Gastrocnemius medialis (tissue), 4 donors: ENCODE data around the gene FBXO46. TPM values are rescaled to one million over a fixed set of nuclear protein-coding genes. Genes with fewer than 3 reads are reported as not detected.

Source experiments
- ATAC-seq, 2 donors: fragments of 150-250 bp; one replicate each; pipeline ENCODE4 v1.9.1; 2016
- DNase-seq, 2 donors: peaks; one replicate each; pipeline ENCODE4 v3.0.0-alpha.2; 2019
- H3K27ac ChIP-seq, 4 donors: fragments of 200-600 bp; sonication (generic); 1 replicate in 1 of 4; 2 replicates in 3 of 4; pipeline ENCODE4 v1.5.1; 2016 to 2018; ENCODE audit warnings: mild to moderate bottlenecking in 2 of 4, moderate library complexity in 1 of 4
- H3K27me3 ChIP-seq, 3 donors: fragments of 200-600 bp; sonication (generic) in 2 of 3; 1 replicate in 1 of 3; 2 replicates in 2 of 3; pipeline versions ENCODE4 v1.5.1 to v1.6.0; 2016 to 2019; ENCODE audit warnings: mild to moderate bottlenecking in 1 of 3, moderate library complexity in 1 of 3
- H3K36me3 ChIP-seq, 2 donors: fragments of 200-600 bp; sonication (generic) in 1 of 2; one replicate each; pipeline ENCODE4 v1.5.1; 2017 to 2018
- H3K4me1 ChIP-seq, 2 donors: fragments of 200-600 bp; sonication (generic) in 1 of 2; one replicate each; pipeline ENCODE4 v1.5.1; 2016 to 2017; ENCODE audit warnings: mild to moderate bottlenecking in 2 of 2
- H3K4me3 ChIP-seq, 4 donors: fragments of 200-600 bp; sonication (generic) in 3 of 4; 1 replicate in 1 of 4; 2 replicates in 3 of 4; pipeline ENCODE4 v1.5.1; 2016 to 2019; ENCODE audit warnings: mild to moderate bottlenecking in 2 of 4
- H3K9me3 ChIP-seq, 3 donors: fragments of 200-600 bp; sonication (generic) in 2 of 3; 1 replicate in 1 of 3; 2 replicates in 2 of 3; pipeline ENCODE4 v1.5.1; 2016 to 2019
- CTCF ChIP-seq, 5 experiments: fragments of 450-650 bp in 3 of 5; fragments of 200-600 bp in 2 of 5; sonication (generic) in 2 of 5; IDR thresholded peaks in 4 of 5; conservative IDR thresholded peaks in 1 of 5; 1 replicate in 4 of 5; 2 replicates in 1 of 5; pipeline ENCODE4 v1.5.1; 2016 to 2019; ENCODE audit warnings: antibody characterized with exemption in 5 of 5, mild to moderate bottlenecking in 3 of 5, moderate library complexity in 3 of 5
- POLR2A ChIP-seq, 2 donors: fragments of 450-650 bp; IDR thresholded peaks; one replicate each; pipeline ENCODE4 v1.6.1; 2017; ENCODE audit warnings: antibody characterized with exemption in 2 of 2, mild to moderate bottlenecking in 2 of 2, moderate library complexity in 2 of 2
- in situ Hi-C, 4 donors: fragments of 200-750 bp; cut with MboI; loops; one replicate each; pipeline versions ENCODE4 v1.15.0 to v1.8.0; 2017; ENCODE audit warnings: low sequenced_read_pairs in 4 of 4
- intact Hi-C: fragments of 100-400 bp; cut with DNase I; formaldehyde crosslinking; loops from one replicate; pipeline ENCODE4 v1.15.1; 2023; ENCODE audit warnings: low total_unique reads
- total RNA-seq, 4 donors: library from RNA; depleted of rRNA; stranded (reverse); fragments of >200 nt; gene quantifications; one replicate each; pipeline versions ENCODE4 v1.1.0 to v1.2.3, GENCODE V29; 2016

FBXO46 gene
- total RNA-seq, 4 donors from 2014 or later, result 6.6 to 14.3 (median 8.7) TPM

GRCh38 chr19:45767410-45767880, 36.7 kb upstream of the FBXO46 start:
- ATAC-seq, result peak; percentile 9 to 41
- peak; percentile 69 to 83 for TF ChIP-seq POLR2A (IDR thresholded peaks at IDR 0.05)
- no peak for TF ChIP-seq CTCF (IDR thresholded peaks at IDR 0.05 in 4 of 5, conservative IDR thresholded peaks at IDR 0.05 in 1 of 5)
- Histone ChIP-seq H3K4me3 (peak overlapping the region; percentile 74 to 90 (median 82)), H3K4me1 (peaks cover 28 to 50% of the 10 kb centered on the region in 2 donors), H3K36me3 (no peaks in the 10 kb centered on the region), H3K27ac (peak overlapping the region; percentile 95 to 99 (median 97)), H3K9me3 (no peaks in the 10 kb centered on the region), H3K27me3 (no peaks in the 10 kb centered on the region)
- DNase-seq, result peak; percentile 84
- in situ Hi-C loops, result no loop called here
- intact Hi-C loops, result loop anchor here (5.0 kb wide), 3 partner anchors 35 to 1020 kb away; partner anchors contain the start of genes BCL3, FBXO46, IRF2BP1 and MEIOSIN

GRCh38 chr19:45766869-45767346, 36.2 kb upstream of the FBXO46 start:
- no peak for DNase-seq
- ATAC-seq, result no peak
- Histone ChIP-seq H3K9me3 (no peaks in the 10 kb centered on the region), H3K4me3 (peak overlapping the region; percentile 74 to 90 (median 82)), H3K36me3 (no peaks in the 10 kb centered on the region), H3K4me1 (peaks cover 28 to 50% of the 10 kb centered on the region in 2 donors), H3K27me3 (no peaks in the 10 kb centered on the region), H3K27ac (peak overlapping the region; percentile 95 to 99 (median 97))
- intact Hi-C loops, result loop anchor here (5.0 kb wide), 3 partner anchors 35 to 1020 kb away; partner anchors contain the start of genes BCL3, FBXO46, IRF2BP1 and MEIOSIN
- TF ChIP-seq CTCF (IDR thresholded peaks at IDR 0.05 in 4 of 5, conservative IDR thresholded peaks at IDR 0.05 in 1 of 5) (no peak), POLR2A (IDR thresholded peaks at IDR 0.05) (no peak)
- in situ Hi-C loops, result no loop called here

GRCh38 chr19:45766296-45766868, 35.7 kb upstream of the FBXO46 start:
- in situ Hi-C loops (no loop called here), intact Hi-C loops (loop anchor here (5.0 kb wide), 3 partner anchors 34 to 1019 kb away; partner anchors contain the start of genes BCL3, FBXO46, IRF2BP1 and MEIOSIN)
- ATAC-seq (no peak), DNase-seq (no peak)
- Histone ChIP-seq H3K36me3 (no peaks in the 10 kb centered on the region), H3K27ac (peak overlapping the region; percentile 95 to 99 (median 97)), H3K4me1 (peaks cover 28 to 50% of the 10 kb centered on the region in 2 donors), H3K9me3 (no peaks in the 10 kb centered on the region), H3K27me3 (no peaks in the 10 kb centered on the region), H3K4me3 (peak overlapping the region; percentile 74 to 90 (median 82))
- TF ChIP-seq CTCF (IDR thresholded peaks at IDR 0.05 in 4 of 5, conservative IDR thresholded peaks at IDR 0.05 in 1 of 5), result no peak
- TF ChIP-seq POLR2A (IDR thresholded peaks at IDR 0.05), result no peak

GRCh38 chr19:45765702-45766295, 35.1 kb upstream of the FBXO46 start:
- DNase-seq (no peak), ATAC-seq (no peak)
- in situ Hi-C loops, result no loop called here
- H3K9me3 ChIP-seq, result no peaks in the 10 kb centered on the region
- H3K36me3 ChIP-seq, result no peaks in the 10 kb centered on the region
- peaks cover 25 to 46% of the 10 kb centered on the region in 2 donors for H3K4me1 ChIP-seq
- peak overlapping the region in 3 of 4 donors; percentile 95 to 99 (median 96) for H3K27ac ChIP-seq
- no peaks in the 10 kb centered on the region for H3K27me3 ChIP-seq
- TF ChIP-seq CTCF (IDR thresholded peaks at IDR 0.05 in 4 of 5, conservative IDR thresholded peaks at IDR 0.05 in 1 of 5) (no peak), POLR2A (IDR thresholded peaks at IDR 0.05) (no peak)
- intact Hi-C loops, result loop anchor here (5.0 kb wide), 3 partner anchors 33 to 1018 kb away; partner anchors contain the start of genes BCL3, FBXO46, IRF2BP1 and MEIOSIN
- H3K4me3 ChIP-seq, result peak overlapping the region in 1 of 4 donors; percentile 90
